HEK293 (cell line): ENCODE results near the gene DNAH5.

Experiments
- CTCF ChIP-seq: fragments of 450-650 bp; formaldehyde crosslinking; IDR thresholded peaks from 2 replicates; pipeline ENCODE4 v1.5.1; 2016; ENCODE audit warnings: missing biosample characterization, missing genetic modification characterization
- MZF1 ChIP-seq: fragments of 450-650 bp; formaldehyde crosslinking; IDR thresholded peaks from 2 replicates; pipeline ENCODE4 v1.5.1; 2017; ENCODE audit warnings: missing biosample characterization, missing genetic modification characterization, borderline replicate concordance
- ZBTB11 ChIP-seq: fragments of 450-650 bp; formaldehyde crosslinking; conservative IDR thresholded peaks from 2 replicates; pipeline ENCODE4 v1.5.1; 2016; ENCODE audit warnings: low read depth, missing biosample characterization, missing genetic modification characterization
- ZNF544 ChIP-seq: fragments of 450-650 bp; formaldehyde crosslinking; IDR thresholded peaks from 2 replicates; pipeline ENCODE4 v1.5.0; 2017; ENCODE audit warnings: missing biosample characterization, missing genetic modification characterization
- ZNF548 ChIP-seq: fragments of 450-650 bp; formaldehyde crosslinking; IDR thresholded peaks from 2 replicates; pipeline ENCODE4 v1.5.1; 2016; ENCODE audit warnings: missing biosample characterization, missing genetic modification characterization
- TF ChIP-seq, protein P1 (sequence below): fragments of 450-650 bp; formaldehyde crosslinking; IDR thresholded peaks from 2 replicates; pipeline ENCODE4 v1.5.1; 2016; ENCODE audit warnings: missing biosample characterization, missing genetic modification characterization
- TF ChIP-seq, protein P2 (sequence below): fragments of 450-650 bp; formaldehyde crosslinking; IDR thresholded peaks from 2 replicates; pipeline ENCODE4 v1.5.1; 2016; ENCODE audit warnings: missing biosample characterization, missing genetic modification characterization
- TF ChIP-seq, protein P3 (sequence below): fragments of 450-650 bp; formaldehyde crosslinking; IDR thresholded peaks from 2 replicates; pipeline ENCODE4 v1.5.1; 2016; ENCODE audit warnings: missing biosample characterization, missing genetic modification characterization

GRCh38 chr5:13993926-13994325 lies 49.4 kb upstream of the DNAH5 start:
- TF ChIP-seq CTCF (no peak), ZNF548 (tag by site-specific recombination) (no peak), ZBTB11 (tag by site-specific recombination) (no peak), ZNF544 (tag by site-specific recombination) (no peak), MZF1 (tag by site-specific recombination) (no peak)
- TF ChIP-seq, protein P1, sequence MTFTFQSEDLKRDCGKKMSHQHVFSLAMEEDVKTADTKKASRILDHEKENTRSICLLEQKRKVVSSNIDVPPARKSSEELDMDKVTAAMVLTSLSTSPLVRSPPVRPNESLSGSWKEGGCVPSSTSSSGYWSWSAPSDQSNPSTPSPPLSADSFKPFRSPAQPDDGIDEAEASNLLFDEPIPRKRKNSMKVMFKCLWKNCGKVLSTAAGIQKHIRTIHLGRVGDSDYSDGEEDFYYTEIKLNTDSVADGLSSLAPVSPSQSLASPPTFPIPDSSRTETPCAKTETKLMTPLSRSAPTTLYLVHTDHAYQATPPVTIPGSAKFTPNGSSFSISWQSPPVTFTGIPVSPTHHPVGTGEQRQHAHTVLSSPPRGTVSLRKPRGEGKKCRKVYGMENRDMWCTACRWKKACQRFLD (tag by site-specific recombination), result no peak
- TF ChIP-seq, protein P2, sequence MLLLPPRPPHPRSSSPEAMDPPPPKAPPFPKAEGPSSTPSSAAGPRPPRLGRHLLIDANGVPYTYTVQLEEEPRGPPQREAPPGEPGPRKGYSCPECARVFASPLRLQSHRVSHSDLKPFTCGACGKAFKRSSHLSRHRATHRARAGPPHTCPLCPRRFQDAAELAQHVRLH (tag by site-specific recombination), result no peak
- TF ChIP-seq, protein P3, sequence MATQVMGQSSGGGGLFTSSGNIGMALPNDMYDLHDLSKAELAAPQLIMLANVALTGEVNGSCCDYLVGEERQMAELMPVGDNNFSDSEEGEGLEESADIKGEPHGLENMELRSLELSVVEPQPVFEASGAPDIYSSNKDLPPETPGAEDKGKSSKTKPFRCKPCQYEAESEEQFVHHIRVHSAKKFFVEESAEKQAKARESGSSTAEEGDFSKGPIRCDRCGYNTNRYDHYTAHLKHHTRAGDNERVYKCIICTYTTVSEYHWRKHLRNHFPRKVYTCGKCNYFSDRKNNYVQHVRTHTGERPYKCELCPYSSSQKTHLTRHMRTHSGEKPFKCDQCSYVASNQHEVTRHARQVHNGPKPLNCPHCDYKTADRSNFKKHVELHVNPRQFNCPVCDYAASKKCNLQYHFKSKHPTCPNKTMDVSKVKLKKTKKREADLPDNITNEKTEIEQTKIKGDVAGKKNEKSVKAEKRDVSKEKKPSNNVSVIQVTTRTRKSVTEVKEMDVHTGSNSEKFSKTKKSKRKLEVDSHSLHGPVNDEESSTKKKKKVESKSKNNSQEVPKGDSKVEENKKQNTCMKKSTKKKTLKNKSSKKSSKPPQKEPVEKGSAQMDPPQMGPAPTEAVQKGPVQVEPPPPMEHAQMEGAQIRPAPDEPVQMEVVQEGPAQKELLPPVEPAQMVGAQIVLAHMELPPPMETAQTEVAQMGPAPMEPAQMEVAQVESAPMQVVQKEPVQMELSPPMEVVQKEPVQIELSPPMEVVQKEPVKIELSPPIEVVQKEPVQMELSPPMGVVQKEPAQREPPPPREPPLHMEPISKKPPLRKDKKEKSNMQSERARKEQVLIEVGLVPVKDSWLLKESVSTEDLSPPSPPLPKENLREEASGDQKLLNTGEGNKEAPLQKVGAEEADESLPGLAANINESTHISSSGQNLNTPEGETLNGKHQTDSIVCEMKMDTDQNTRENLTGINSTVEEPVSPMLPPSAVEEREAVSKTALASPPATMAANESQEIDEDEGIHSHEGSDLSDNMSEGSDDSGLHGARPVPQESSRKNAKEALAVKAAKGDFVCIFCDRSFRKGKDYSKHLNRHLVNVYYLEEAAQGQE (tag by site-specific recombination), result no peak
